ENCODE data around the gene FAT1.

The FAT1 gene

DNA sequence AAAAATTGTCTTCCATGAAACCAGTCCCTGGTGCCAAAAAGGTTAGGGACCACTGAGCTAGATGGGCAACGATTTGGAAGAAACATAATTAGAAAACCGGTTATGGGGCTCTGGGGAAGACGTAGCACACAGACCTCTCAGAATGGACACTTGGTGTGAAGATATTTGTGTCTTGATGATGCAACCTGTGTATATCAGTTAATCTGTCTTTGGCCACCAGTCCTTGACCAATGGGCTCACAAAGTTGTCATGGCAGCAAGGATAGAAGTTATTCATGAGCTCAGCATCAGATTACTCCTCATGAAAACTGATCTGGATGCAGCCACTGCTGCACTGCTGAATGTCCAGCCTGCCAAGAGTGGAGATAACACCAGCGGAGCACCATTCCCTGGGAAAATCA, 181.9 kb downstream of the FAT1 start:
- TF ChIP-seq, protein P1, sequence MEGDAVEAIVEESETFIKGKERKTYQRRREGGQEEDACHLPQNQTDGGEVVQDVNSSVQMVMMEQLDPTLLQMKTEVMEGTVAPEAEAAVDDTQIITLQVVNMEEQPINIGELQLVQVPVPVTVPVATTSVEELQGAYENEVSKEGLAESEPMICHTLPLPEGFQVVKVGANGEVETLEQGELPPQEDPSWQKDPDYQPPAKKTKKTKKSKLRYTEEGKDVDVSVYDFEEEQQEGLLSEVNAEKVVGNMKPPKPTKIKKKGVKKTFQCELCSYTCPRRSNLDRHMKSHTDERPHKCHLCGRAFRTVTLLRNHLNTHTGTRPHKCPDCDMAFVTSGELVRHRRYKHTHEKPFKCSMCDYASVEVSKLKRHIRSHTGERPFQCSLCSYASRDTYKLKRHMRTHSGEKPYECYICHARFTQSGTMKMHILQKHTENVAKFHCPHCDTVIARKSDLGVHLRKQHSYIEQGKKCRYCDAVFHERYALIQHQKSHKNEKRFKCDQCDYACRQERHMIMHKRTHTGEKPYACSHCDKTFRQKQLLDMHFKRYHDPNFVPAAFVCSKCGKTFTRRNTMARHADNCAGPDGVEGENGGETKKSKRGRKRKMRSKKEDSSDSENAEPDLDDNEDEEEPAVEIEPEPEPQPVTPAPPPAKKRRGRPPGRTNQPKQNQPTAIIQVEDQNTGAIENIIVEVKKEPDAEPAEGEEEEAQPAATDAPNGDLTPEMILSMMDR (IDR thresholded peaks at IDR 0.05; ENCODE audit: low read depth, low read length), result no peak
- Histone ChIP-seq H3K36me3 (no peaks in the 10 kb centered on the region), H3K9me3 (no peaks in the 10 kb centered on the region), H3K27me3 (no peaks in the 10 kb centered on the region), H3K4me1 (no peaks in the 10 kb centered on the region), H3K4me3 (ENCODE audit: low read depth, low read length) (no peak overlapping the region)
- no peak for DNase-seq

DNA sequence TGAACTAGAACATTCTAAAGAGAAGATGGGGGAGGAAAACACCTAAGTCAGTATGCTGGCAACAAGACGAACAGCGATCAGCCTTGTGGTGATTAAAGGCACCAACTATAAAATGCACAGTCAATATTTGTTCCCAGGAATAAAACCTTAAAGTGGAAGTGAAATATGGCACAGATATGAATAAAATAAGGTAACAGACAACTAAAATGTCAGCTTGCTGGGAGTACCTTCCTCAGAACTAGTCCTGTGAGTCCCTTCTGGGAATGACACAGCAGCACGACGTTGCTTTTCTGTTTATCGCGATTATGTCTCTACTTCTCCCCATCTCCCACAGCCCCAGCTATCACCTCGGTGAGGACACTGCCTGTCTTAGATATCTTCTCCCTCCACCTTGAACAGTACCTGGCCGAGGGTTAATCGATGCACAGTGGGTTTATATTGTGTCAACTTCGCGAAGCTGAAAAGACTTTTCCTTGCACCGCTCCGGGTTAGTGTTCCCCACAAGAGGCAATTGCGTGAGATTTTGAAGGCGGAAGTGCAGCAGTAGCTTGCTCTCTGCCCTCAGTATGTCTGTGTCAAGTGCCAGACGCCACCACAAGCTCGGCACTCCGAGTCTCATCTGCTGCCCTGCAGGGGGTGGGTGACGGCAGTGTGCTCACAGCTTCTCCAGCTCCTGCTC, 185.7 kb downstream of the FAT1 start:
- no peak for DNase-seq
- Histone ChIP-seq H3K36me3 (no peaks in the 10 kb centered on the region), H3K4me3 (ENCODE audit: low read depth, low read length) (no peak overlapping the region), H3K9me3 (no peaks in the 10 kb centered on the region), H3K27me3 (no peaks in the 10 kb centered on the region), H3K4me1 (no peaks in the 10 kb centered on the region)
- TF ChIP-seq, protein P1 (IDR thresholded peaks at IDR 0.05; ENCODE audit: low read depth, low read length), result no peak
